ENCODE data around the gene UGT1A1.

UGT1A1 gene

DNA sequence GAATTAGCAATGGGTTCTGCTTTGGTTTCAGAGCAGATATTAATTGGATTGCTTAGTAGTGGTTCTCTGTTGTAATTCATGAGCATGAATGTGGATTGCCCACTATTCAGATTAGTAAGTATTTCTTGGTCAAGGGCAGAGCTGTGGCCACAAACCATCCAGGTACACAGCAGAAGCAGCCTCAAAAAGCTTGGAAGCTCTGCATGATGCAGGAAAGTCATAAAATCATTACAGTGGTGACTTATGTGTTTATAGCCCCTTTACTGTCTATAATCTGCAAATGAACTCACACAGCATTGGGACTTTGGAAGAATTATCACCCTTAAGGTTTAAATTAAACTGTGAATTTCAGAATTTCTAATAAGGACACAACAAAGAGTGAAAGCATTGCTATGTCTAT is 1.9 kb upstream of the UGT1A1 start:
- no peak for DNase-seq (ENCODE audit: low read depth)

- DNase-seq (ENCODE audit: low read depth) = peak; percentile 44
Observed at GRCh38 chr2:233758849-233759248, 1.2 kb upstream of the UGT1A1 start.

DNA sequence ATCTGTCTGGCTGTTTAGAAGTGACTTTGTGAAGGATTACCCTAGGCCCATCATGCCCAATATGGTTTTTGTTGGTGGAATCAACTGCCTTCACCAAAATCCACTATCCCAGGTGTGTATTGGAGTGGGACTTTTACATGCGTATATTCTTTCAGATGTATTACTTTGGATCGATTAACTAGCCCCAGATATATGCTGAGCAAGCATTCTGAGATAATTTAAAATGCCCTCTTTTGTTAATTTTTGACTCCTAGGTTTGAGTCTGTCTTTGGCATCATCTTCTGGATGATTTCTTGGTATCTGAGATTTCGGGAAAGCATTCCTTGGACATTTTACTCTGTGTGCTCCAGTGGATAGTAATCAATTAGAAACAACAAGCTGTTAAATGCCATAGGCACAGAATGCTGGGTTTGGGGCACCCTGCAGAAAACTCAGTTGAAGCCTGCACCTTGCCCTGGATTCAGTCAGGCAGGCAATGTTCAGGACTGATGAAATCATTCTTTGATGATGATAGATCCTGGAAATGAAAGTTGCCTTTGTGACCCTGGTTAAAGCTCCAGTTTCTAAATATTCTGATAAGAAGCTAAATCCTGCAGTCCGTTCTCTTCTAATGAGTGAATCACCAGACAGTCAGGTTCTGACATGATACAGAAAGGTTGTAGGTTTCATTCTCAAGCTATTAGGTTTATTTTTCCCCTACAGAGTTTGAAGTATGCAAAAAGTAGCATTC is 1.1 kb downstream of the UGT1A1 start:
- peak; percentile 72 for DNase-seq (ENCODE audit: low read depth)

- peak; percentile 82 for DNase-seq (ENCODE audit: low read depth)
Observed at GRCh38 chr2:233764264-233764663, 4.2 kb downstream of the UGT1A1 start.

GRCh38 chr2:233764761-233765160 is 4.7 kb downstream of the UGT1A1 start:
- DNase-seq (ENCODE audit: low read depth) = peak; percentile 13

- no peak for DNase-seq (ENCODE audit: low read depth)
Observed at GRCh38 chr2:233766416-233766815, 6.3 kb downstream of the UGT1A1 start.

- DNase-seq (ENCODE audit: low read depth) = no peak
Observed at GRCh38 chr2:233768076-233768475, 8.0 kb downstream of the UGT1A1 start.

- DNase-seq (ENCODE audit: low read depth) = no peak
Observed at GRCh38 chr2:233769260-233769659, 9.2 kb downstream of the UGT1A1 start.

DNA sequence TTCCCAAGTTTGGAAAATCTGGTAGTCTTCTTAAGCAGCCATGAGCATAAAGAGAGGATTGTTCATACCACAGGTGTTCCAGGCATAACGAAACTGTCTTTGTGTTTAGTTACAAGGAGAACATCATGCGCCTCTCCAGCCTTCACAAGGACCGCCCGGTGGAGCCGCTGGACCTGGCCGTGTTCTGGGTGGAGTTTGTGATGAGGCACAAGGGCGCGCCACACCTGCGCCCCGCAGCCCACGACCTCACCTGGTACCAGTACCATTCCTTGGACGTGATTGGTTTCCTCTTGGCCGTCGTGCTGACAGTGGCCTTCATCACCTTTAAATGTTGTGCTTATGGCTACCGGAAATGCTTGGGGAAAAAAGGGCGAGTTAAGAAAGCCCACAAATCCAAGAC is 12.1 kb downstream of the UGT1A1 start:
- DNase-seq (ENCODE audit: low read depth) = no peak

- no peak for DNase-seq (ENCODE audit: low read depth)
Observed at GRCh38 chr2:233772583-233772982, 12.5 kb downstream of the UGT1A1 start.

GRCh38 chr2:233773854-233774253 is 13.8 kb downstream of the UGT1A1 start:
- no peak for DNase-seq (ENCODE audit: low read depth)

DNA sequence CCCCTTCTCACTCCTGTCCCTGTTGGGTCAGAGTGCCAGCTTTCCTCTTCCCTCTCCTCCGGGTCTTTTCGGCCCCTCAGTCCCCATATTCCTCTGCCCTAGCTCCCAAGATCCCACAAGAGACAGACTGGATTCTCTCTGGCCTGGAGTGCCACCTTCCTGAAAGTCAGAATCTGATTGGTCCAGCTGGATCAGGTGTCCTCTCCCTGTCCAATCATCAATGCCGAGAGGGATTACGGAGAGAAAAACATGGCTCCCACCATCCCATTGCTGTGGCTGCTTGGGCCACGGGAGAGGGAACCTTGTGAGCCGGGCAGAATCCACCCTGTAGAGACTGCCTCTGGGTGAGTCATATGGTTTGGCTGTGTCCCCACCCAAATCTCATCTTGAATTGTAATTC is 15.3 kb downstream of the UGT1A1 start:
- no peak for DNase-seq (ENCODE audit: low read depth)

GRCh38 chr2:233778030-233778429 is 18.0 kb downstream of the UGT1A1 start, which contains the start of gene MROH2A:
MROH2A (plus strand) TSS chr2:233778330; CDS start chr2:233779359, 1,029 bp downstream.
- no peak for DNase-seq (ENCODE audit: low read depth)

DNA sequence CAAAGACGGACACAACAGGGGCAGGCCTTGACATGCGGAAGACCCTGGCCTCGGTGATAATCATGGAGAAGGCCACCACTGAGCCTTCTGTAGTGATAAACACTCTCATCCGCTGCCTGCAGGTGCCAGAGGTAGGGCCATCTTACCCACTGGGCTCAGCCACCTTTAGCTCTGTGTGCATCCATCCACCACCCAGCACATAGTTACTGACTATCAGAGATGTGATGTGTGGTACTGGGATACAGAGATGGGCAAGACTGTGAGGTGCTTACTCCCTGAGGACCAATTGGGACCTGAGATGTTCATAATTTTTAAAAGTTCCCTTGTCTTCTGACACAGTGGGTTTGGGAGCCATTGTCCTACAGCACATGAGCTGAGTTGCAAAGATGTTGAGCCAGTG is 19.7 kb downstream of the UGT1A1 start:
- no peak for DNase-seq (ENCODE audit: low read depth)

DNA sequence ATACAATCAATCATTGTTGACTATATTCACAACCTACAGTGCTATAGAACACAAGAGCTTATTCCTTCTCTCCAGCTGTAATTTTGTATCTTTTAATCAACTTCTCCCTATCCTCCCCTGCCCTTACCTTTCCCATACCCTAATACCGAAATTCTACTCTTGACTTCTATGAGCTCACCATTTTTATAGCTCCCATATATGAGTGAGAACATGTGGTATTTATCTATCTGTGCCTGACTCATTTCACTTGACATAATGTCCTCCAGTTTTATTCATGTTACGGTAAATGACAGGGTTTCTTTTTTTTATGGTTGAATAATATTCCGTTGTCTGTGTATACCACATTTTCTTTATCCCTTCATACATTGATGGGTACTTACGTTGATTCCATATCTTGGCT is 20.7 kb downstream of the UGT1A1 start:
- no peak for DNase-seq (ENCODE audit: low read depth)

DNA sequence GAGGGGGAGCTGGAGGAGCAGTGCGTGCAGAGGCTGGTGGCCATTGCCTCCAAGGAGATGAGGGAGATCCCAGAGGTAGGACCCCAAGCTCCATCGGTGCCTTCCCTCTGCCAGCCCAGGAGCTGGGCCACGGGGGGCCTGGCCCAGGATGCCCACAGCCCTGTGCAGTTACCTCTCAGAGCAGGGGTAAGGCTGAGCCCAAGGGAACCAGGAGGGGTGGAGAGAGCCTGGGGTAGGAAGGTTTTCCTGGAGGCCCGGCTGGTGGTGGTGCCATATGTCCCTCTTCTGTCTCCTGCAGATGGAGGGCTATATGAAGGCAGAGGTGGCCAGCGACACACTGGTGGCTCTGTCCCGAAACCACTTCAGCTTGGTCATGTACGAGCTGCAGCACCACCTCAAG is 29.5 kb downstream of the UGT1A1 start:
- DNase-seq (ENCODE audit: low read depth) = no peak

DNA sequence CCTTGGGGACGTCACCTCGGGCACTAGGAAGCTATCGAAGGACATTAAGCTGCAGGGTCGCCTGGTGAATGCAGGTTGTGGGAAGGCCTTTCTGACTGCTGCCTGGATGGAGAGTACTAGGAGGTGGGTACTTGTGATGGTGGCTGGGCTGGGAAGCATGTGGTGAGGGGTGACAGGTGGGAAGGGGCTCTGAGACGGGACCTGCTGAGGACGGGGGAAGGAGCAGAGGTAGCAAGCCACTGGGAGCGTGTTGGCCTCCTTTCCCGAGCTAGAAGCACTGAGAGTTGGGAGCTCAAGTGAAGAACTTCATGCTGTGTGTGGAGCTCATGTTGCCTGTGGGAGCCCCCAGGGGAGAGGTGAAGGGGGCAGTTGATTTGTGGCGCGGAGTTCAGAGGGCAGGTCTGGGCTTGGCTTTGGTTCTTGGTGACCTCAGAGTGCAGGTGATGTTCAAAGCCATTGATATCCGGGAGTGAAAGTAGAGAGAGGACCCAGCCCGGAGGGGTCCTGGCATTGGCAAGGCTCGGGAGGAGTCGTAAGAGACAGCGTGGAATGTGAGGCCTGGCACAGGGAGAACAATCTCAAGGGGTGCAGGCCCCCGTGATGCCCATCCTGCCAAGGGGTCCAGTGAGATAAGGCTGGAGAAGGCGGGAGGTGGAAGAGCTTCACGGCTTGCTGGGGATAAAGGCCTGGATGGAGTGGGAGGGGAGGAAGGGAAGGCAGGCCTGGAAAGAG is 31.2 kb downstream of the UGT1A1 start:
- DNase-seq (ENCODE audit: low read depth) = no peak

DNA sequence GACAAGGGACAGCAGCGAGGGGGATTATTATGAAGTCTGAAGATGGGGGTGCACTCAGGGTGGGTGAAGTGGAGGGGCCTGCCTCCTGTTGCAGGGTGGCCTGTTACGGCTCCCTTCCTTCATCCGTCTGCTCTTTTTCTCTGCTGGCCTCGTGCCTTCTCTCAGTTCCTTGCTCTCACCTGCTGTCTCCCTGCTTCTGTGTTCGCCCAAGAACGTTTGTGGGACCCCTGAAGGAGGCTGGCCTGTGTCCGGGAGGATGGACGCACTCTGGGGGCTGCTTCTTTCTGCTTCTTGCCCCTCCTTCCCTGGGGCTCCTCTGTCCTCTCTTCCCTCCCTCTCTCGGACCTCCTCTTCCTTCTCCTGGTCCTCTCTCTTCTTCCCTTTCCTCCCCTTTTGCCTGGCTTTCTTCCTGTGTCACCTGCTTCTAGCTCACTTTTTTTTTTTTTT is 31.8 kb downstream of the UGT1A1 start:
- DNase-seq (ENCODE audit: low read depth) = no peak

GRCh38 chr2:233792720-233793119 is 32.6 kb downstream of the UGT1A1 start:
- DNase-seq (ENCODE audit: low read depth) = no peak

DNA sequence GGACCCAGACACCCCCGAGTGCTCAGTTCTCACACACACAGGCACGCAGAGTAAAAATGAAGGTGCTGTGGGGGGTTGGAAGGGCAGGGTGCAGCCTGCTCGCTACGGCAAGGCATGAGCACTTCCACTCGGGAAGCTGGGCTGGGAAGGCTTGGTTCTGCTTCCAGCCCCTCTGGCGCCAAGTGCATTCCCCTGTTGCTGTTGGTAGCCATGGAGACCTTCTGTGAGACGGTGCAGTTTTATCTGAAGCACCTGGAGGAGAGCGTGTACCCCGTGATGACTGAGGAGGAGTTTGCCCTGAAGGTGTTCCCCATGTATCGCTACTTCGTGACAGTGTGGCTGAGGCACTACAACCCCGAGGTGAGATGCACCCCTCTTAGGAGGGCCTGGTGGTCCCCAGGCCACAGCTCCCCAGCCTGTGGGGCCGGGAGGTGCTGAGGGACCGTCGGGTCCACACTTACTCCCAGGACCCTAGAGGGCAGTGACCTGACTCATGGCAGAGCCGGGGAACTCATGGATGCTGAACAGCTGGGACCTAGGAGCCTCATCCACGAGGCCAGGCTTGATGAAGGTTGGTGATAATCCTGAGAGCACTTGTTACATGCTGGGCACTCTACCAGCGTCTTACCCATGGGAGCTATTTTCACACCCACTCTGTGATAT is 33.5 kb downstream of the UGT1A1 start:
- no peak for DNase-seq (ENCODE audit: low read depth)

GRCh38 chr2:233794128-233794658 is 34.1 kb downstream of the UGT1A1 start:
- DNase-seq (ENCODE audit: low read depth) = no peak

GRCh38 chr2:233795735-233796171 is 35.7 kb downstream of the UGT1A1 start:
- DNase-seq (ENCODE audit: low read depth) = no peak

DNA sequence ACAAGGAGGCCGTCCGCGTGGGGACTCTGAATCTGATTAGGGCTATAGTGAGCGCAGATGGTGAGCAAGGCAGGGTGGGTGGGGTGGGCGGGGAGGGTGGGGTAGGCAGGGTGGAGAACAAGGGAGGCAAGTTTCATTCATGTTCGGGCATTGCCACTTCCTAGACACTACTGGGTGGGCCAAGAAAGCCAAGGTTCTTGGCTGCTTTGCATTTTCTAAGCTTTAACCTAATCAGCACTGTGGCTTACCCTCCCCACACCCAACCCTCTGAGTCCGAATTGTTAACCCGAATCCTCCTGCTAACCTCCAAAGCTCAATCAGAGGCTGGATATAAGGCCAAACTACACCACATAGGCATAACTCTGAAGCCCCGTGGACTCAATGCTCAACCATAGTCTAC is 36.2 kb downstream of the UGT1A1 start:
- DNase-seq (ENCODE audit: low read depth) = no peak
